Nephron (organoid): ENCODE data around the gene LRG1.

Source experiments
- H3K27ac Mint-ChIP-seq, 3 experiments: 2 replicates each; pipeline ENCODE4 v1.8.0; 2020; ENCODE audit warnings: mixed read lengths in 3 of 3, mild to moderate bottlenecking in 2 of 3, moderate library complexity in 1 of 3
- H3K27me3 Mint-ChIP-seq: 2 replicates; pipeline ENCODE4 v1.8.0; 2021; ENCODE audit warnings: low read depth, mild to moderate bottlenecking, moderate library complexity, mixed read lengths
- H3K36me3 Mint-ChIP-seq: 2 replicates; pipeline ENCODE4 v1.8.0; 2020; ENCODE audit warnings: low read depth, mixed read lengths
- H3K4me1 Mint-ChIP-seq: 2 replicates; pipeline ENCODE4 v1.8.0; 2020; ENCODE audit warnings: mixed read lengths
- H3K4me3 Mint-ChIP-seq, 3 experiments: 2 replicates each; pipeline ENCODE4 v1.8.0; 2020; ENCODE audit warnings: mild to moderate bottlenecking in 3 of 3, mixed read lengths in 3 of 3, moderate library complexity in 2 of 3
- H3K9me3 Mint-ChIP-seq: 2 replicates; pipeline ENCODE4 v1.8.0; 2020; ENCODE audit warnings: mixed read lengths
- TF ChIP-seq, protein P1 (sequence below), 3 experiments: fragments of 200-600 bp; sonication (generic); IDR thresholded peaks; one replicate each; pipeline ENCODE4 v1.5.0; 2021; ENCODE audit warnings: antibody characterized with exemption in 3 of 3; ENCODE audit not compliant: unreplicated experiment in 3 of 3

LRG1 gene

DNA sequence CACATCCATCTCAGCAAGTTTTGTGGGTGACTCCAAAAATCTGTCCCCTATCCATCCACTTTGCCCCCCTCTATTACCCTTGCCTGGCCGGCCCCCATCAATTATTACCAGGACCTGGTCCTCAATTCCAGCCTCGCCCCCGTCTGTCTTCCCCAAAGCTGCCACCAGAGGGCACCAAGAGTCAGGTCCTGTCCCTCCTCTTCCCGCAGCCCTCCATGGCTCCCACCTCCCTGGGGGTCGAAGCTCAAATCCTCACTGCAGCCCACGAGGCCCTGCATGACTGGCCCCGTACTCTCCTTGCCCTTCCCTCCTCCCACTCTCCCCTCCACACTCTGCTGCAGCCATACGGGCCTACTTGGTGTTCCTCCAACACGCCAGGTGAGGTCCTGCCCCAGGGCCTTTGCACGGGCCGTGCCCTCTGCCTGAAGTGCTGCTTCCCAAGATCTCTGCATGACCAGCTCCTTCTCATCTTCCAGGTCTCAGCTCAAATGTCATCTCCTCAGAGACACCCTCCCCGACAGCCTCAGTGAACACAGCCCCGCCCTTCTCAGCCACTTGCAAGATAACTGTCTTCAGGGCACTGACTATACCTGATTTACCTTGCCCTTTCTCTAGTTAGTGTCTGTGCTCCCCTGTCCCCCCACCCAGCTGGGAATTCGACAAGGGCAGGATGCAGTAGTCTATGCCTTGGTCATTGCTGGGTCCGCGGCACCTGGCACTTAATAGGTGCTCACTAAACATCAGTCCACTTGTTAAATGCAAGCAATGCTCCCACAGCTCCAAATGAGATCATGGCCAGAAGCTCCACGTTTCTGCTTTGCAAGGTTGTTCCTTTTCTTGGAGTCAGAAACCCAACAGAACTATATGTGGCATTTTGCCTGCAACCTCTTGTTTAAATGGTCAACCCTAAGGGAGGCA lies 36.4 kb upstream of the LRG1 start:
- Mint-ChIP-seq H3K27me3 (peaks cover 12% of the 10 kb centered on the region), H3K9me3 (no peaks in the 10 kb centered on the region), H3K4me1 (peaks cover 27% of the 10 kb centered on the region), H3K27ac (peak overlapping the region; percentile 31 to 84 (median 75)), H3K36me3 (no peaks in the 10 kb centered on the region), H3K4me3 (peak overlapping the region in 1 of 3 experiments; percentile 13)
- TF ChIP-seq, protein P1, sequence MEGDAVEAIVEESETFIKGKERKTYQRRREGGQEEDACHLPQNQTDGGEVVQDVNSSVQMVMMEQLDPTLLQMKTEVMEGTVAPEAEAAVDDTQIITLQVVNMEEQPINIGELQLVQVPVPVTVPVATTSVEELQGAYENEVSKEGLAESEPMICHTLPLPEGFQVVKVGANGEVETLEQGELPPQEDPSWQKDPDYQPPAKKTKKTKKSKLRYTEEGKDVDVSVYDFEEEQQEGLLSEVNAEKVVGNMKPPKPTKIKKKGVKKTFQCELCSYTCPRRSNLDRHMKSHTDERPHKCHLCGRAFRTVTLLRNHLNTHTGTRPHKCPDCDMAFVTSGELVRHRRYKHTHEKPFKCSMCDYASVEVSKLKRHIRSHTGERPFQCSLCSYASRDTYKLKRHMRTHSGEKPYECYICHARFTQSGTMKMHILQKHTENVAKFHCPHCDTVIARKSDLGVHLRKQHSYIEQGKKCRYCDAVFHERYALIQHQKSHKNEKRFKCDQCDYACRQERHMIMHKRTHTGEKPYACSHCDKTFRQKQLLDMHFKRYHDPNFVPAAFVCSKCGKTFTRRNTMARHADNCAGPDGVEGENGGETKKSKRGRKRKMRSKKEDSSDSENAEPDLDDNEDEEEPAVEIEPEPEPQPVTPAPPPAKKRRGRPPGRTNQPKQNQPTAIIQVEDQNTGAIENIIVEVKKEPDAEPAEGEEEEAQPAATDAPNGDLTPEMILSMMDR (IDR thresholded peaks at IDR 0.05; ENCODE audit: unreplicated experiment in 3 of 3) = peak; percentile 57 to 61 (median 58)

GRCh38 chr19:4575267-4576015 lies 35.6 kb upstream of the LRG1 start:
- Mint-ChIP-seq H3K27ac (peak overlapping the region; percentile 75 to 84 (median 75)), H3K4me1 (peaks cover 34% of the 10 kb centered on the region), H3K9me3 (no peaks in the 10 kb centered on the region), H3K27me3 (peaks cover 12% of the 10 kb centered on the region), H3K4me3 (no peak overlapping the region), H3K36me3 (no peaks in the 10 kb centered on the region)
- TF ChIP-seq, protein P1 (IDR thresholded peaks at IDR 0.05; ENCODE audit: unreplicated experiment in 3 of 3) = no peak

GRCh38 chr19:4573682-4574081 lies 33.8 kb upstream of the LRG1 start:
- TF ChIP-seq, protein P1 (IDR thresholded peaks at IDR 0.05; ENCODE audit: unreplicated experiment in 3 of 3) = no peak
- Mint-ChIP-seq H3K9me3 (no peaks in the 10 kb centered on the region), H3K27me3 (peaks cover 6% of the 10 kb centered on the region), H3K36me3 (no peaks in the 10 kb centered on the region), H3K27ac (no peak overlapping the region), H3K4me1 (peaks cover 39% of the 10 kb centered on the region), H3K4me3 (no peak overlapping the region)

DNA sequence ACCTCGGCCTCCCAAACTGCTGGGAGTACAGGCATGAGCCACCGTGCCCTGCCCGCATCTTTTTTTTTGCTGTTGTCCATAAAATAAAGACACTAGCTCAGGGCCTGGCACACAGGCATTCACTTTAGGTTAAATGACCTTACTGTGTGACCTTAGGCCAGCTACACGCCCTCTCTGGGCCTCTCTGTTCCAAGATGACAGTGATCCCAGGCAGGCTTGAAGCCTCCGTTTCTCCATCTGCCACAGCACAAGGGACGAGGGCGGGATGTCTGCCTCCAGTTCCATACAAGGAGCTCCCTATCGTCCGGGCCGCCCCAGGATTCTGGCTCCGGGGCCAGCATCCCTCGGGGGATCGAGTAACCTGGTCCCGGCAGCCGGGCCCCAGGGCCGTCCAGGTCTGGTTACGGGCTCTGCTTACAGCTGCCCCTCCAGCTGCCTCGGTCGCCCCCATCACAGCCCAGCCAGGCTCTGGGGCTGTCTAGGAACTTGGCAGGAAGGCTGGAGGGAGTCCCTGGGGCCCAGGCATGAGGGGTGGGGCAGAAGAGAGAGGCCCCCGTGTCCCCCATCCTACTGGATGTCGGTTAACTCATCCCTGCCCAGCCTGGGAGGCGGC lies 31.6 kb upstream of the LRG1 start:
- Mint-ChIP-seq H3K9me3 (no peaks in the 10 kb centered on the region), H3K4me3 (peak overlapping the region in 1 of 3 experiments; percentile 22), H3K27me3 (peaks cover 3% of the 10 kb centered on the region), H3K36me3 (no peaks in the 10 kb centered on the region), H3K27ac (peak overlapping the region; percentile 62 to 66 (median 64)), H3K4me1 (peaks cover 37% of the 10 kb centered on the region)
- TF ChIP-seq, protein P1 (IDR thresholded peaks at IDR 0.05; ENCODE audit: unreplicated experiment in 3 of 3) = no peak

GRCh38 chr19:4570916-4571304 lies 31.1 kb upstream of the LRG1 start:
- Mint-ChIP-seq H3K4me1 (peaks cover 32% of the 10 kb centered on the region), H3K4me3 (peak overlapping the region in 1 of 3 experiments; percentile 24), H3K27me3 (peaks cover 1% of the 10 kb centered on the region), H3K27ac (peak overlapping the region; percentile 62 to 66 (median 64)), H3K36me3 (no peaks in the 10 kb centered on the region), H3K9me3 (no peaks in the 10 kb centered on the region)
- TF ChIP-seq, protein P1 (IDR thresholded peaks at IDR 0.05; ENCODE audit: unreplicated experiment in 3 of 3) = no peak
